ENCODE data around the gene SORCS2. TPM values are rescaled to one million over a fixed set of nuclear protein-coding genes. Genes with fewer than 3 reads are reported as not detected.

Gene SORCS2
- total and polyA plus RNA-seq, 2 of the 13 experiments (the other 11 are each of a cell fraction or from before 2014, with no cell fraction given), result 0.82 to 1.0 TPM

DNA sequence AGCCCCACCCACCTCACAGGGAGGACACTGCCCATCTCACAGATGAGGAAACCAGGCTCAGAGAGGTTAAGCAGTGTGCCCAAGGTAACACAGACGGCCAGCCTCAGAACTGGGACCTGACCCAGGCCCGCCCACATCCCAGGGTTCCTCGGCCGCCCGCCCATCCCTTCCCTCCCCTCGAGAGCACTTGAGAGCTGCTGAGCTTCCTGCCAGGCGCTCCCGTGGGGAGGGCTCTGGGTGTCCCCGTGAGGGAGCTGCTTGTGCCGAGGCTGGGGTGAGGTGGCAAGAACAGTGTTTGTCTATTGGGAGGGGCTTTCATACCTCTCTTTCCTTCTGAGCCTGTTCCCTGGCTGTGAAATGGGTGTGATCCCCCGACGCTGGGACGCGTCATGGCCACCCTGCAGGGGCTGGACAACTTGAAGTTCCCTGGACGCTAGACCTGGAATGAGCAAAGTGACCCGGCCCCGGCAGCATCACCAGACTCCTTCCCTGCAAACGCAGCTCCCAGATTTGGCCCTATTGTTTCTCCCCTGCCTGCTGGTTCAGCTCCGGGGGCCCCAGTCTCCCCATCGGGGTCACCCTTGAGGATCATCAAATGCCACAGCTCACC, 542.4 kb downstream of the SORCS2 start:
- no peaks in the 10 kb centered on the region for H3K79me2 ChIP-seq (ENCODE audit: insufficient read depth, low read length)
- FAIRE-seq (no peak), ATAC-seq (no peak), DNase-seq (ENCODE audit: low spot score) (no peak)
- TF ChIP-seq ZNF138 (CRISPR knock-in tag; IDR thresholded peaks at IDR 0.05; ENCODE audit: low read depth), result no peak
- peak; percentile 86 for TF ChIP-seq ZNF768 (CRISPR knock-in tag; IDR thresholded peaks at IDR 0.05)
- H3K4me1 ChIP-seq (ENCODE audit: insufficient read depth, low read length), result no peaks in the 10 kb centered on the region
- WGBS (ENCODE audit: low lambda C conversion rate), result 84% methylated on average over 16 of the region's 20 CpGs
- no peaks in the 10 kb centered on the region for H4K20me1 ChIP-seq (ENCODE audit: insufficient read depth, low read length)
- BruUV-seq (replicated peaks), result no TSS peak
- H3K36me3 ChIP-seq (replicated peaks in 1 of 2; ENCODE audit: control insufficient read depth in 1 of 2, insufficient read depth in 2 of 2, low read length in 2 of 2), result no peaks in the 10 kb centered on the region
- no peaks in the 10 kb centered on the region for H3K9me3 ChIP-seq (ENCODE audit: low read length)
- in situ Hi-C loops (cut with HindIII; ENCODE audit: extremely low pct_ligation_motif_present, low pct_unique_long_range_greater_than_20kb), result no loop called here
- no peak overlapping the region for H3K4me2 ChIP-seq (ENCODE audit: low read depth, low read length)
- no peak overlapping the region for H3K27ac ChIP-seq (ENCODE audit: extremely low read length, insufficient read depth, low read length)
- no peak overlapping the region for H3K9ac ChIP-seq (ENCODE audit: insufficient read depth, low read depth, low read length)
- intact Hi-C loops (cut with micrococcal nuclease; ENCODE audit: unreplicated experiment), result no loop called here
- POLR2A ChIA-PET, result no interaction called here
- CTCF ChIA-PET (ENCODE audit: low intra/inter-chr PET ratio, low total read pairs), result no interaction called here
- H3K27me3 ChIP-seq (ENCODE audit: control insufficient read depth in 1 of 2, insufficient read depth in 2 of 2, low read length in 2 of 2), result no peaks in the 10 kb centered on the region
- H2AFZ ChIP-seq (ENCODE audit: low read length), result no peak overlapping the region
- H3K4me3 ChIP-seq (replicated peaks in 1 of 3; ENCODE audit: insufficient read depth in 1 of 3, low read depth in 2 of 3, low read length in 3 of 3), result no peak overlapping the region

DNA sequence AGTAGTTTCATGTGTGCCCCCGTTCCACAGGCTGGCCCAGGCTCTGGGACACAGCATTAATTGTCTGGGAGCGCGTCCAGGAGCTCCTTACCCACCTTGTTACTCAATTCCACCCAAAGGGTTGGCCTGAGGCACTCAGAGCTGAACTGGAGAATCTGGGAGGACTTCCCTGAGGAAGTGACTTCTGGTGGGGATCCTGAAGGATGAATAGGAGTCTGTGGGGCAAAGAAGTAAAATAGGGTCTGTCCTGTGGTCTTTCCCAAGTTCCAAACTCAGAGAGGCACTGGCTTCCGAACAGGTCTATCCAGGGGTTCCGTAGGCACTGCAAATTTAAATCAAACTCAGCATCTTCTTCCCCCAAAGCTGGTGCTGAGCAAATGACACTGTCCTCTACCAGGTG, 543.1 kb downstream of the SORCS2 start:
- Histone ChIP-seq H3K4me3 (replicated peaks in 1 of 3; ENCODE audit: insufficient read depth in 1 of 3, low read depth in 2 of 3, low read length in 3 of 3) (no peak overlapping the region), H3K4me1 (ENCODE audit: insufficient read depth, low read length) (no peaks in the 10 kb centered on the region), H3K9ac (ENCODE audit: insufficient read depth, low read depth, low read length) (no peak overlapping the region), H4K20me1 (ENCODE audit: insufficient read depth, low read length) (no peaks in the 10 kb centered on the region), H3K27ac (ENCODE audit: extremely low read length, insufficient read depth, low read length) (no peak overlapping the region), H2AFZ (ENCODE audit: low read length) (no peak overlapping the region), H3K9me3 (ENCODE audit: low read length) (no peaks in the 10 kb centered on the region), H3K27me3 (ENCODE audit: control insufficient read depth in 1 of 2, insufficient read depth in 2 of 2, low read length in 2 of 2) (no peaks in the 10 kb centered on the region), H3K4me2 (ENCODE audit: low read depth, low read length) (no peak overlapping the region), H3K79me2 (ENCODE audit: insufficient read depth, low read length) (no peaks in the 10 kb centered on the region), H3K36me3 (replicated peaks in 1 of 2; ENCODE audit: control insufficient read depth in 1 of 2, insufficient read depth in 2 of 2, low read length in 2 of 2) (no peaks in the 10 kb centered on the region)
- no TSS peak for BruUV-seq (replicated peaks)
- TF ChIP-seq ZMYM2 (CRISPR knock-in tag; IDR thresholded peaks at IDR 0.05) (no peak), ZSCAN22 (CRISPR knock-in tag; IDR thresholded peaks at IDR 0.05) (no peak), CBFB (CRISPR knock-in tag; IDR thresholded peaks at IDR 0.05) (no peak)
- intact Hi-C loops (cut with micrococcal nuclease; ENCODE audit: unreplicated experiment) (no loop called here), in situ Hi-C loops (cut with HindIII; ENCODE audit: extremely low pct_ligation_motif_present, low pct_unique_long_range_greater_than_20kb) (no loop called here)
- DNase-seq (ENCODE audit: low spot score) (no peak), FAIRE-seq (no peak), ATAC-seq (no peak)
- ChIA-PET CTCF (ENCODE audit: low intra/inter-chr PET ratio, low total read pairs) (no interaction called here), POLR2A (no interaction called here)
- 72% methylated on average over 5 of the region's 5 CpGs for WGBS (ENCODE audit: low lambda C conversion rate)
